Testis (tissue), 3 donors: Measurements from ENCODE around the gene SLC4A9. TPM values are rescaled to one million over a fixed set of nuclear protein-coding genes. Genes with fewer than 3 reads are reported as not detected.
A peak's percentile ranks its signal among the peaks of the same experiment; 100 is the strongest.

ENCODE experiments used
- DNase-seq: peaks from one replicate; pipeline ENCODE4 v3.0.0-alpha.2; 2019
- H3K27ac ChIP-seq, 2 donors: fragments of 200-600 bp; sonication (generic); one replicate each; pipeline ENCODE4 v1.5.1; 2019
- H3K27me3 ChIP-seq: fragments of 200-600 bp; sonication (generic); one replicate; pipeline ENCODE4 v1.5.1; 2019
- H3K36me3 ChIP-seq: fragments of 200-600 bp; sonication (generic); one replicate; pipeline ENCODE4 v1.5.1; 2017; ENCODE audit warnings: low read depth; ENCODE audit errors: missing control alignments
- H3K4me1 ChIP-seq: fragments of 200-600 bp; sonication (generic); one replicate; pipeline ENCODE4 v1.5.1; 2019
- H3K4me3 ChIP-seq, 2 donors: fragments of 200-600 bp; sonication (generic); one replicate each; pipeline ENCODE4 v1.5.1; 2017 to 2019
- H3K9me3 ChIP-seq: fragments of 200-600 bp; sonication (generic); one replicate; pipeline ENCODE4 v1.5.1; 2017
- POLR2A ChIP-seq: fragments of 450-650 bp; IDR thresholded peaks from one replicate; pipeline ENCODE4 v1.6.1; 2017; ENCODE audit warnings: antibody characterized with exemption, mild to moderate bottlenecking, moderate library complexity
- WGBS, 2 donors: methylation state at CpG; one replicate each; pipeline ENCODE4 v1.1.5; 2018; 5-methylcytosine and 5-hydroxymethylcytosine counted together
- intact Hi-C: fragments of 100-400 bp; cut with DNase I; formaldehyde crosslinking; loops from one replicate; pipeline ENCODE4 v1.15.1; 2023; ENCODE audit warnings: low total_unique reads
- polyA plus RNA-seq: library from polyadenylated mRNA; stranded (reverse); fragments of 350-450 nt; fragmentation: Illumina TruSeq; extraction: RNeasy Lipid Tissue Mini Kit (QIAGEN cat#74804); gene quantifications from one replicate; pipeline ENCODE4 v1.2.3, GENCODE V29; 2014; ENCODE audit warnings: low read depth, low replicate concordance; ENCODE audit not compliant: insufficient read depth
- total RNA-seq, 2 donors: library from RNA; depleted of rRNA; stranded (reverse); fragments of >200 nt; gene quantifications; one replicate each; pipeline ENCODE4 v1.2.3, GENCODE V29; 2016
- TF ChIP-seq, protein P1 (sequence below), 3 experiments: fragments of 450-650 bp in 2 of 3; fragments of 200-600 bp in 1 of 3; sonication (generic) in 1 of 3; IDR thresholded peaks; one replicate each; pipeline ENCODE4 v1.5.1; 2016 to 2019; ENCODE audit warnings: antibody characterized with exemption in 3 of 3, mild to moderate bottlenecking in 2 of 3, moderate library complexity in 1 of 3

Gene SLC4A9
- total and polyA plus RNA-seq, 3 donors from 2014 or later, result 0.81 to 1.2 (median 1.2) TPM

DNA sequence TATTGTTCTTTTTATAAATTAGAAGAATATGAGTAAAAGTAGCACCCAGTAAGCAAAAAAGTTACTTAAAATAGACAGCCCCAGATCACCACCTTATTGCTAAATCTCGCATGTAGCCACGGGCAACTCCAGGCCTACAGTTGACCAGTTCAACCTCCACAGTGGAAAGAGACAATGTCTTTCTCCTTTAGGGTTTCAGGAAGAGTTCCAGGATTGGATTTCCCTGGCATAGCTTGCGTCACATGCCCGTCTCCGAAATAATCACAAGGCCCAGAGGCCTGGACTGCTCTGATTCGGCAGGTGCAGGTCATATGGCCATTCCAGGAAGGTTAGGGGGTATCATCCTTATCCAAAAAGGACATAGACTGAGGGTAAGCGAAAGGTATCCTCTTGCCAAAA, 47.2 kb upstream of the SLC4A9 start:
- Histone ChIP-seq H3K9me3 (no peaks in the 10 kb centered on the region), H3K27me3 (no peaks in the 10 kb centered on the region), H3K4me3 (no peak overlapping the region), H3K27ac (peak overlapping the region in 1 of 2 donors; percentile 27), H3K4me1 (no peaks in the 10 kb centered on the region), H3K36me3 (no peaks in the 10 kb centered on the region)
- no peak for DNase-seq
- intact Hi-C loops, result no loop called here
- no peak for TF ChIP-seq POLR2A
- TF ChIP-seq, protein P1, sequence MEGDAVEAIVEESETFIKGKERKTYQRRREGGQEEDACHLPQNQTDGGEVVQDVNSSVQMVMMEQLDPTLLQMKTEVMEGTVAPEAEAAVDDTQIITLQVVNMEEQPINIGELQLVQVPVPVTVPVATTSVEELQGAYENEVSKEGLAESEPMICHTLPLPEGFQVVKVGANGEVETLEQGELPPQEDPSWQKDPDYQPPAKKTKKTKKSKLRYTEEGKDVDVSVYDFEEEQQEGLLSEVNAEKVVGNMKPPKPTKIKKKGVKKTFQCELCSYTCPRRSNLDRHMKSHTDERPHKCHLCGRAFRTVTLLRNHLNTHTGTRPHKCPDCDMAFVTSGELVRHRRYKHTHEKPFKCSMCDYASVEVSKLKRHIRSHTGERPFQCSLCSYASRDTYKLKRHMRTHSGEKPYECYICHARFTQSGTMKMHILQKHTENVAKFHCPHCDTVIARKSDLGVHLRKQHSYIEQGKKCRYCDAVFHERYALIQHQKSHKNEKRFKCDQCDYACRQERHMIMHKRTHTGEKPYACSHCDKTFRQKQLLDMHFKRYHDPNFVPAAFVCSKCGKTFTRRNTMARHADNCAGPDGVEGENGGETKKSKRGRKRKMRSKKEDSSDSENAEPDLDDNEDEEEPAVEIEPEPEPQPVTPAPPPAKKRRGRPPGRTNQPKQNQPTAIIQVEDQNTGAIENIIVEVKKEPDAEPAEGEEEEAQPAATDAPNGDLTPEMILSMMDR (IDR thresholded peaks at IDR 0.05), result no peak
- 90 to 98% methylated on average over 7 of the region's 7 CpGs for WGBS, 2 donors

DNA sequence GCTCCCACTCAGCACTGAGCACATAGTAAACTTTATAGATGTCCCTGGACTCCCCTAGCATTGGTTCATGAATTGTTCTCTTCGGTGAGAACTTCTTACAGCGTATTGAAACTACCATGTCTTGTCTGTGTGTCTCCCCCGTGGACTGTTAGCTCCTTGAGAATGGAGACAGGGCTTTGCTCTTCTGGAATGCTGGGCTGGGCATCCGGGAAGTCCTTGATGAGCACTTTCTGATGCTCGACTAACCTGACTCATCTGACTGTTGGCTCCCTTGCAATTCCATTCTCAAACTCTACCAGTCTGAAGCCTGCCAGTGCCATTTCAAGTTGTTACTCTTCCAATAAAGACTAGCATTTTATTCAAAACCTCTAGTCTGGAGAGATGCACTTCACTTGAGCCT, 42.1 kb upstream of the SLC4A9 start:
- Histone ChIP-seq H3K4me1 (peaks cover 4% of the 10 kb centered on the region), H3K36me3 (no peaks in the 10 kb centered on the region), H3K9me3 (no peaks in the 10 kb centered on the region), H3K4me3 (no peak overlapping the region), H3K27ac (no peak overlapping the region), H3K27me3 (no peaks in the 10 kb centered on the region)
- DNase-seq, result no peak
- intact Hi-C loops, result no loop called here
- TF ChIP-seq, protein P1 (IDR thresholded peaks at IDR 0.05), result no peak
- no peak for TF ChIP-seq POLR2A
- 69 to 77% methylated on average over 5 of the region's 5 CpGs for WGBS, 2 donors

DNA sequence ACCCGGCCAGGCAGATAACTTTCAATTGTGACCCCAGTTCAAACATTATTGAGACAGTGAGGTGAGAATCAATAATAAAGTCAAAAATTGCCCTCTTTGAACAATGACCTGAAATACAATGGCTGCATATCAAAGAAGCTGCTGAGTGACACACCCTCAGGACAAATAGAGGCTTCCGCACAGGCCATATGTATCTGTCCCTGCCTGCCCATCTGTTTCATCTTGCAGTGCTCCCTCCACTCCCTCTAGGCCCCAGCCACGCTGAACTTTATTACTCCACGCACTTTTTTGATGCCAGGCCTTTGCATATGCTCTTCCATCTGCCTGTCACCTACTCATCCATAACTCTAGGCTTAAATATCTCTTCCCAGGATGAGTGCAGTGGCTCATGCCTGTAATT, 41.2 kb upstream of the SLC4A9 start:
- 93 to 97% methylated on average over 4 of the region's 4 CpGs for WGBS, 2 donors
- DNase-seq, result no peak
- Histone ChIP-seq H3K4me1 (peaks cover 13% of the 10 kb centered on the region), H3K4me3 (no peak overlapping the region), H3K27me3 (no peaks in the 10 kb centered on the region), H3K27ac (no peak overlapping the region), H3K9me3 (no peaks in the 10 kb centered on the region), H3K36me3 (no peaks in the 10 kb centered on the region)
- TF ChIP-seq POLR2A, result no peak
- TF ChIP-seq, protein P1 (IDR thresholded peaks at IDR 0.05), result no peak
- intact Hi-C loops, result no loop called here

DNA sequence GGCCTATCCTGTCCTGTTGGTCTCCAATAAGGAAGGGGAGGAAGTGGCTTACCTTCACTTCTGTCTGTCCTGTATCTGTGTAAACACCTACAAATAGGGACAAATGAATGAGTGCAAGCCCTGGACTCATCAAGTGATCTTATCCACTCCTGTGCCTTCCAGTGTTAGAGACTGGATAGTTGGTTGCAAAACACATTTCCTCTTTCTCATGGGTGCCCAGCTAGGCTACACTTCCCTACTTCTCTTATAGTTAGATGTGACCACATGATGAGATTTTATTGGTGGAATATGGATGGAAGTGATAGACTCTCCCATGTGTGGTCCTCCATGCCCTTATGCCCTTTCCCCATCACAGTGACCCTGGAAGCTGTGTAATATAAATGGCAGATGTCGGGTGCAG, 40.2 kb upstream of the SLC4A9 start:
- Histone ChIP-seq H3K9me3 (no peaks in the 10 kb centered on the region), H3K4me1 (peaks cover 23% of the 10 kb centered on the region), H3K27ac (no peak overlapping the region)

DNA sequence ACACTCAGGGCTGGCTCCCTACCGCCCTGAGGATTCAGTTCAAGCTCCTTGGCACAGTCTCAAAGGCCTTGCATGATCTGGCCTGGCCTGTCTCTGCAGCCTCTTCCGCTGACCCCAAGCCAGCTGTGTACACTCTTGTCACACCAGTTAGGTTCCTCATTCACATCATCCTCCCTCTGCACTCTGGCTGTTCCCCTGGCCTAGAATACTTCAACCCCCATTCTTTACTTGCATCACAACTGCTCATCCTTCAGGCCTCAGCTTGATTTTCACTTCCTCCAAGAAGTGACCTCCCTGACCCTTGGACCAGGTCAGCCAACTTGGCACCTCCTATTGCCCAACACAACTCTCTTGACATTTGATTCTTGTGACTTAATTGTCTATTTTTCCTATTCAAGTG, 38.2 kb upstream of the SLC4A9 start:
- no peaks in the 10 kb centered on the region for H3K36me3 ChIP-seq
- WGBS, 2 donors, result 71 to 93% methylated on average over 2 of the region's 2 CpGs
- intact Hi-C loops, result no loop called here
- no peaks in the 10 kb centered on the region for H3K27me3 ChIP-seq
- H3K9me3 ChIP-seq, result no peaks in the 10 kb centered on the region
- no peak overlapping the region for H3K4me3 ChIP-seq
- peaks cover 24% of the 10 kb centered on the region for H3K4me1 ChIP-seq
- TF ChIP-seq, protein P1 (IDR thresholded peaks at IDR 0.05), result no peak
- no peak for TF ChIP-seq POLR2A
- H3K27ac ChIP-seq, result no peak overlapping the region
- DNase-seq, result peak; percentile 38

More for the DNA sequence above, 40.2 kb upstream of the SLC4A9 start:
- H3K27me3 ChIP-seq, result no peaks in the 10 kb centered on the region
- no peaks in the 10 kb centered on the region for H3K36me3 ChIP-seq
- H3K4me3 ChIP-seq, result no peak overlapping the region
- no peak for DNase-seq
- no peak for TF ChIP-seq POLR2A
- TF ChIP-seq, protein P1 (IDR thresholded peaks at IDR 0.05), result no peak
- intact Hi-C loops, result no loop called here
- 80 to 100% methylated on average over 1 of the region's 1 CpG for WGBS, 2 donors
